HUES64 (cell line): ENCODE measurements around the gene MYRIP.
"Not testable (repeated sequence)": the region's sequence is repeated elsewhere in the genome, so short reads cannot be mapped to it uniquely, and the experiment has no call there.

ENCODE experiments used
- H3K27ac ChIP-seq: 2 replicates; pipeline ENCODE4 v1.7.0; 2013; ENCODE audit warnings: low read depth, low read length, inconsistent platforms
- H3K27me3 ChIP-seq: 2 replicates; pipeline ENCODE4 v1.6.1; 2013; ENCODE audit warnings: mild to moderate bottlenecking, low read length; ENCODE audit not compliant: insufficient read depth
- H3K36me3 ChIP-seq: 2 replicates; pipeline ENCODE4 v1.6.1; 2013; ENCODE audit warnings: mild to moderate bottlenecking, low read length; ENCODE audit not compliant: insufficient read depth
- H3K4me1 ChIP-seq: 2 replicates; pipeline ENCODE4 v1.6.1; 2013; ENCODE audit warnings: mild to moderate bottlenecking, low read length, moderate library complexity; ENCODE audit not compliant: insufficient read depth
- H3K4me3 ChIP-seq: 2 replicates; pipeline ENCODE4 v1.5.1; 2013; ENCODE audit warnings: mild to moderate bottlenecking, low read length, moderate library complexity
- H3K9ac ChIP-seq: 2 replicates; pipeline ENCODE4 v1.6.1; 2013; ENCODE audit warnings: mild to moderate bottlenecking, low read depth, low read length
- H3K9me3 ChIP-seq: 2 replicates; pipeline ENCODE4 v1.6.1; 2013; ENCODE audit warnings: low read depth, low read length; ENCODE audit not compliant: insufficient read depth
- WGBS: fragments of 150-250, 120-280 bp; methylation state at CpG from one replicate; pipeline ENCODE4 v1.1.7; 2013; ENCODE audit warnings: missing lambda C conversion rate; 5-methylcytosine and 5-hydroxymethylcytosine counted together

Gene MYRIP

DNA sequence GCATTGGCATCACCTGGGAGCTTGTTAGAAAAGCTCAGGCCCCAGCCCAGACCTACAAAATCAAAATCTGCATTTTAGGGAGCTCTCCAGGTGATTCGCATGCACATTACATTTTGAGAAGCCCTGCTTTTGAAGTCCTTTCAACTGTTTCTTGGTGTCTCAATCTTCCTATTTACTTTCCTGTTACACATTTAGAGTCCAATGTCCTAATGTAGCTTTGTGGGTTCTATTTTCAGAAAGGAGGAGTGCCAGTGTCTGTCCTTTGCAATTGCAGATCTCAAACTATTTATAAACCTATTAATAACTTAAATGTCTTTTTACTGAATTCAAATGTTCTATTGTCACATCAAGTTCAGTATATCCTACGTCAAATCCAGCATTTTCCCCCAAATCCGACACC, 27.8 kb upstream of the MYRIP start:
- no peaks in the 10 kb centered on the region for H3K4me1 ChIP-seq
- H3K9ac ChIP-seq: no peak overlapping the region
- no peaks in the 10 kb centered on the region for H3K36me3 ChIP-seq
- H3K9me3 ChIP-seq: peaks cover 7% of the 10 kb centered on the region; the same call in 1 of the 2 replicates
- no peak overlapping the region for H3K4me3 ChIP-seq
- H3K27me3 ChIP-seq: no peaks in the 10 kb centered on the region
- H3K27ac ChIP-seq: no peak overlapping the region
- 64% methylated on average over 3 of the region's 3 CpGs for WGBS

- no peak overlapping the region for H3K9ac ChIP-seq
- H3K9me3 ChIP-seq: peaks cover 5% of the 10 kb centered on the region; the same call in 1 of the 2 replicates
- WGBS: 90% methylated on average over 4 of the region's 4 CpGs
- H3K4me1 ChIP-seq: no peaks in the 10 kb centered on the region
- H3K36me3 ChIP-seq: no peaks in the 10 kb centered on the region
- H3K27ac ChIP-seq: no peak overlapping the region
- no peaks in the 10 kb centered on the region for H3K27me3 ChIP-seq
- H3K4me3 ChIP-seq: no peak overlapping the region
These were observed 25.7 kb upstream of the MYRIP start for GRCh38 chr3:39783680-39784079.

GRCh38 chr3:39784922-39785321, 24.5 kb upstream of the MYRIP start:
- Histone ChIP-seq H3K4me1 (no peaks in the 10 kb centered on the region), H3K4me3 (no peak overlapping the region), H3K27ac (no peak overlapping the region), H3K27me3 (no peaks in the 10 kb centered on the region), H3K9me3 (no peaks in the 10 kb centered on the region), H3K36me3 (no peaks in the 10 kb centered on the region), H3K9ac (no peak overlapping the region)
- no CpG with 5 or more reads among the region's 1 CpG for WGBS

GRCh38 chr3:39788128-39788883, 21.1 kb upstream of the MYRIP start:
- no peak overlapping the region for H3K27ac ChIP-seq
- H3K9ac ChIP-seq: no peak overlapping the region
- H3K27me3 ChIP-seq: no peaks in the 10 kb centered on the region
- H3K4me1 ChIP-seq: no peaks in the 10 kb centered on the region
- no peaks in the 10 kb centered on the region for H3K9me3 ChIP-seq
- H3K36me3 ChIP-seq: no peaks in the 10 kb centered on the region
- H3K4me3 ChIP-seq: no peak overlapping the region
- WGBS: 89% methylated on average over 3 of the region's 3 CpGs

GRCh38 chr3:39791603-39792002, 17.8 kb upstream of the MYRIP start:
- Histone ChIP-seq H3K9me3 (no peaks in the 10 kb centered on the region), H3K27me3 (no peaks in the 10 kb centered on the region), H3K4me1 (no peaks in the 10 kb centered on the region), H3K4me3 (no peak overlapping the region), H3K36me3 (no peaks in the 10 kb centered on the region), H3K9ac (no peak overlapping the region), H3K27ac (no peak overlapping the region)
- WGBS: 99% methylated on average over 3 of the region's 3 CpGs

- no peaks in the 10 kb centered on the region for H3K4me1 ChIP-seq
- H3K9me3 ChIP-seq: no peaks in the 10 kb centered on the region
- no peak overlapping the region for H3K4me3 ChIP-seq
- WGBS: 89% methylated on average over 6 of the region's 6 CpGs
- H3K27me3 ChIP-seq: no peaks in the 10 kb centered on the region
- H3K9ac ChIP-seq: no peak overlapping the region
- no peak overlapping the region for H3K27ac ChIP-seq
- no peaks in the 10 kb centered on the region for H3K36me3 ChIP-seq
These were observed 14.5 kb upstream of the MYRIP start for GRCh38 chr3:39794880-39795279.

GRCh38 chr3:39801216-39801615, 8.2 kb upstream of the MYRIP start:
- no peaks in the 10 kb centered on the region for H3K9me3 ChIP-seq
- H3K4me3 ChIP-seq: no peak overlapping the region
- H3K4me1 ChIP-seq: no peaks in the 10 kb centered on the region
- no peaks in the 10 kb centered on the region for H3K36me3 ChIP-seq
- no peak overlapping the region for H3K27ac ChIP-seq
- H3K27me3 ChIP-seq: peaks cover 17% of the 10 kb centered on the region
- no peak overlapping the region for H3K9ac ChIP-seq

GRCh38 chr3:39802486-39802885, 6.9 kb upstream of the MYRIP start:
- not testable (repeated sequence) for H3K27ac ChIP-seq, H3K9me3 ChIP-seq, H3K4me1 ChIP-seq, H3K36me3 ChIP-seq, H3K9ac ChIP-seq, H3K4me3 ChIP-seq
- peaks cover 29% of the 10 kb centered on the region for H3K27me3 ChIP-seq
- WGBS: 84% methylated on average over 3 of the region's 3 CpGs

- Histone ChIP-seq H3K27me3 (peaks cover 44% of the 10 kb centered on the region), H3K9ac (no peak overlapping the region), H3K27ac (no peak overlapping the region), H3K36me3 (no peaks in the 10 kb centered on the region), H3K4me3 (no peak overlapping the region), H3K9me3 (no peaks in the 10 kb centered on the region), H3K4me1 (no peaks in the 10 kb centered on the region)
- WGBS: 83% methylated on average over 2 of the region's 2 CpGs
These were observed 5.5 kb upstream of the MYRIP start for GRCh38 chr3:39803956-39804355.

DNA sequence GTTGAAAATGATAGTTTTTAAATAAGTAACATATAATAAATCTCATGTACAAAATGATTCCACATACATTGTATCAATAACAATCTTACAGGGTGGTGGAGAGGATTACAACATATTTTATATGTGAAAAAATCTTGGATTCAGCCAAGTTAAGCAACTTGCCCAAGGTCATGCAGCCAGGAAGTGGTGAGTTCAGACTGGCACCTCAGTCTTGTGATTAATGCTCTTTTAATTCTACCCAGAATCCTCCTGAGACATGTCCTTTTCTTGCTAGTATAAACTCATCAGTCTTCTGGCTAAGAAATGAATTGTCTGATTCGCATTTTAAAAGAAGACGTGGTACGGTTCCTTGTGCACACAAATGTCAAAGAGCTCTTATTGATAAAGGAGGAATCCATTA, 4.5 kb upstream of the MYRIP start:
- 95% methylated on average over 3 of the region's 3 CpGs for WGBS
- Histone ChIP-seq H3K27me3 (peaks cover 51% of the 10 kb centered on the region), H3K27ac (no peak overlapping the region), H3K36me3 (no peaks in the 10 kb centered on the region), H3K9ac (no peak overlapping the region), H3K9me3 (no peaks in the 10 kb centered on the region), H3K4me3 (no peak overlapping the region), H3K4me1 (no peaks in the 10 kb centered on the region)

- 80% methylated on average over 1 of the region's 2 CpGs for WGBS
- no peaks in the 10 kb centered on the region for H3K9me3 ChIP-seq
- H3K4me1 ChIP-seq: no peaks in the 10 kb centered on the region; the same call in 1 of the 2 replicates
- H3K9ac ChIP-seq: no peak overlapping the region
- no peak overlapping the region for H3K4me3 ChIP-seq
- H3K27me3 ChIP-seq: peaks cover 58% of the 10 kb centered on the region
- H3K36me3 ChIP-seq: no peaks in the 10 kb centered on the region
- no peak overlapping the region for H3K27ac ChIP-seq
These were observed 3.8 kb upstream of the MYRIP start for GRCh38 chr3:39805650-39806049.

DNA sequence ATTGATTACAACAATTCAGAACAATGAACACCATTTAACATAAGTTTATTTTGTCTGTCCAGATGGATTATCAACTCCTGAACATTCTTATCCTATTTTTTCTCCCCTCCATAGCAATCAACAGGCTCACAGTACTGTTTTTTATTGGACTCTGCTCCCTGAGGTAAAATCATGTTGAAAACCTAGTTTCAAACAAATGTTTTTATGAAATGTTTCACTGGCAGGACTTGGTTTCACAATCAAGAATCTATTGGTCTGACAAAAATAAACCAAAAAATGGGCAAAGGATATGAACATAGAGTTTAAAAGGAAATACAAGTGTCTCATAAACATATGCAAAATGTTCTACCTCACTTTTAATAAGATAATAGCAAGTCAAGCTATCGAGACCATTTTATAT, 2.6 kb upstream of the MYRIP start:
- H3K27ac ChIP-seq: no peak overlapping the region

More for the DNA sequence above, 2.6 kb upstream of the MYRIP start:
- Histone ChIP-seq H3K9ac (no peak overlapping the region), H3K9me3 (no peaks in the 10 kb centered on the region), H3K27me3 (peaks cover 70% of the 10 kb centered on the region), H3K4me3 (no peak overlapping the region), H3K36me3 (no peaks in the 10 kb centered on the region), H3K4me1 (no peaks in the 10 kb centered on the region; the same call in 1 of the 2 replicates)
- 76% methylated on average over 1 of the region's 1 CpG for whole genome bisulfite sequencing
